Raji (cell line): Measurements from ENCODE around the gene LYRM4.

Experiments
- POLR2A ChIP-seq: IDR thresholded peaks from 2 replicates; pipeline ENCODE4 v1.6.1; 2011; ENCODE audit warnings: low read depth, low read length, control low read depth; ENCODE audit not compliant: insufficient read depth

The LYRM4 gene

GRCh38 chr6:5260111-5260620, 584 bp downstream of the LYRM4 start:
- TF ChIP-seq POLR2A, result no peak

GRCh38 chr6:5259428-5259827, 1.3 kb downstream of the LYRM4 start:
- no peak for TF ChIP-seq POLR2A

GRCh38 chr6:5257400-5257799, 3.4 kb downstream of the LYRM4 start:
- TF ChIP-seq POLR2A, result no peak

- no peak for TF ChIP-seq POLR2A
Observed at GRCh38 chr6:5256952-5257351, 3.8 kb downstream of the LYRM4 start.

- no peak for TF ChIP-seq POLR2A
Observed at GRCh38 chr6:5250911-5251310, 9.8 kb downstream of the LYRM4 start.

GRCh38 chr6:5250451-5250850, 10.3 kb downstream of the LYRM4 start:
- TF ChIP-seq POLR2A, result no peak

- TF ChIP-seq POLR2A, result no peak
Observed at GRCh38 chr6:5249451-5250122, 11.2 kb downstream of the LYRM4 start.

- no peak for TF ChIP-seq POLR2A
Observed at GRCh38 chr6:5248302-5249098, 12.2 kb downstream of the LYRM4 start.

GRCh38 chr6:5247201-5247600, 13.5 kb downstream of the LYRM4 start:
- no peak for TF ChIP-seq POLR2A

GRCh38 chr6:5246141-5247097, 14.3 kb downstream of the LYRM4 start:
- no peak for TF ChIP-seq POLR2A

GRCh38 chr6:5243069-5243468, 17.7 kb downstream of the LYRM4 start:
- no peak for TF ChIP-seq POLR2A

GRCh38 chr6:5241252-5241651, 19.5 kb downstream of the LYRM4 start:
- no peak for TF ChIP-seq POLR2A

GRCh38 chr6:5238336-5238735, 22.4 kb downstream of the LYRM4 start:
- no peak for TF ChIP-seq POLR2A

- TF ChIP-seq POLR2A, result no peak
Observed at GRCh38 chr6:5237805-5238204, 22.9 kb downstream of the LYRM4 start.

GRCh38 chr6:5235830-5236229, 24.9 kb downstream of the LYRM4 start:
- TF ChIP-seq POLR2A, result no peak
